ENCODE measurements around the gene TM4SF20. TPM values are rescaled to one million over a fixed set of nuclear protein-coding genes. Genes with fewer than 3 reads are reported as not detected.

The TM4SF20 gene
- total and polyA plus RNA-seq, 10 of the 15 experiments (the other 5 are each of a cell fraction or from before 2014, with no cell fraction given), result 0.04 to 0.07 TPM; not detected in 8

DNA sequence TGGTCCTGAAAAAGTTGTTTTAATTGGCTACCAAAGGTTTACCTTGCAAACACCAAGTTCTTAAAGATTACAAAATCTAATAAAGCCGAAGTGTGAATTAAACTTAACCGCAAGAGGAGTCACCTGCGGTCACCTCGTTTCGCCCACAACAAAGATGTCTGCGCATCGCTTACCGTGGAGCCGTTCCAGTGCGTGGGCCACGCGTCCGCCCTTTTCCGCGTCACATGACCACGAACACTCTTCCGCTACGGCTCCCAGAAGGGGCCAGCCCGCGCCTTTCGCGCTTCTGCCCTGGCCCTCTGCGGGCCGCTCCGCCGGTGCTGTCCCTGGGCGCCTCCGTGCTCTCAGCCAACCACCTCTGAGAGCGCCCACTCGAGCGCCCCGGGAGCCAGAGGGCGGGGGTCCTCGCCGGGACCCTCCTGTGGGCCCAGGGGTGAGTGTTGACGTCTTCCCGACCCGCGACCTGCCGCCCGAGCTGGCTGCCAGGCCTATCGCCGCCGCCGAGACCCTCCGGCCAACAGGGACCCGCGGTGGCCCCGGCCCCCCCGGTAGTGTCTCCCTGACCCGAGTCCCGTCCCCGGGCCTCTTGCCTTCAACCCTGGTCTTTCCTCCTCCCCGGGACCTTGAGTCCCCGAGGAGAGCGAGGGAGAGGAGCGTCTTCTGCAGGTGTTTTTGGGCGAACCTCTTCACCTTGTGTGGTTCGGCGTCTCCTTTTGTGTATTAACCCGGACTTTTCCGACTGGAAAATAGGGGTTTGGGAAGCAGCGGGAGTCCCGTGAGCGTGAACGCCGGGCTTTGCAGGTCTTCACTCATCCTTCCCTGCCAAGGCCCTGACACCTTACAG lies 53.9 kb downstream of the TM4SF20 start, which contains the start of gene MFF (continued):
- TF ChIP-seq, protein P1, sequence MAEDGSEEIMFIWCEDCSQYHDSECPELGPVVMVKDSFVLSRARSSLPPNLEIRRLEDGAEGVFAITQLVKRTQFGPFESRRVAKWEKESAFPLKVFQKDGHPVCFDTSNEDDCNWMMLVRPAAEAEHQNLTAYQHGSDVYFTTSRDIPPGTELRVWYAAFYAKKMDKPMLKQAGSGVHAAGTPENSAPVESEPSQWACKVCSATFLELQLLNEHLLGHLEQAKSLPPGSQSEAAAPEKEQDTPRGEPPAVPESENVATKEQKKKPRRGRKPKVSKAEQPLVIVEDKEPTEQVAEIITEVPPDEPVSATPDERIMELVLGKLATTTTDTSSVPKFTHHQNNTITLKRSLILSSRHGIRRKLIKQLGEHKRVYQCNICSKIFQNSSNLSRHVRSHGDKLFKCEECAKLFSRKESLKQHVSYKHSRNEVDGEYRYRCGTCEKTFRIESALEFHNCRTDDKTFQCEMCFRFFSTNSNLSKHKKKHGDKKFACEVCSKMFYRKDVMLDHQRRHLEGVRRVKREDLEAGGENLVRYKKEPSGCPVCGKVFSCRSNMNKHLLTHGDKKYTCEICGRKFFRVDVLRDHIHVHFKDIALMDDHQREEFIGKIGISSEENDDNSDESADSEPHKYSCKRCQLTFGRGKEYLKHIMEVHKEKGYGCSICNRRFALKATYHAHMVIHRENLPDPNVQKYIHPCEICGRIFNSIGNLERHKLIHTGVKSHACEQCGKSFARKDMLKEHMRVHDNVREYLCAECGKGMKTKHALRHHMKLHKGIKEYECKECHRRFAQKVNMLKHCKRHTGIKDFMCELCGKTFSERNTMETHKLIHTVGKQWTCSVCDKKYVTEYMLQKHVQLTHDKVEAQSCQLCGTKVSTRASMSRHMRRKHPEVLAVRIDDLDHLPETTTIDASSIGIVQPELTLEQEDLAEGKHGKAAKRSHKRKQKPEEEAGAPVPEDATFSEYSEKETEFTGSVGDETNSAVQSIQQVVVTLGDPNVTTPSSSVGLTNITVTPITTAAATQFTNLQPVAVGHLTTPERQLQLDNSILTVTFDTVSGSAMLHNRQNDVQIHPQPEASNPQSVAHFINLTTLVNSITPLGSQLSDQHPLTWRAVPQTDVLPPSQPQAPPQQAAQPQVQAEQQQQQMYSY (CRISPR knock-in tag; IDR thresholded peaks at IDR 0.05), result no peak
- peak; percentile 53; the same call in 1 of the 2 replicates for TF ChIP-seq BMI1 (IDR thresholded peaks at IDR 0.05; ENCODE audit: borderline replicate concordance)
- peak; percentile 77 for TF ChIP-seq RB1 (IDR thresholded peaks at IDR 0.05; ENCODE audit: borderline replicate concordance)
- TF ChIP-seq MXI1 (IDR thresholded peaks at IDR 0.05; ENCODE audit: low read depth, low read length), result peak; percentile 69
- peak; percentile 61; the same call in 1 of the 2 replicates for TF ChIP-seq TBL1XR1 (IDR thresholded peaks at IDR 0.05; ENCODE audit: low read depth, low read length)
- no peak for TF ChIP-seq RFX5 (IDR thresholded peaks at IDR 0.05; ENCODE audit: low read depth, low read length)
- TF ChIP-seq FOXK2 (IDR thresholded peaks at IDR 0.05), result no peak; the same call in 1 of the 2 replicates
- TF ChIP-seq NBN (IDR thresholded peaks at IDR 0.05), result peak; percentile 76
- TF ChIP-seq, protein P2, sequence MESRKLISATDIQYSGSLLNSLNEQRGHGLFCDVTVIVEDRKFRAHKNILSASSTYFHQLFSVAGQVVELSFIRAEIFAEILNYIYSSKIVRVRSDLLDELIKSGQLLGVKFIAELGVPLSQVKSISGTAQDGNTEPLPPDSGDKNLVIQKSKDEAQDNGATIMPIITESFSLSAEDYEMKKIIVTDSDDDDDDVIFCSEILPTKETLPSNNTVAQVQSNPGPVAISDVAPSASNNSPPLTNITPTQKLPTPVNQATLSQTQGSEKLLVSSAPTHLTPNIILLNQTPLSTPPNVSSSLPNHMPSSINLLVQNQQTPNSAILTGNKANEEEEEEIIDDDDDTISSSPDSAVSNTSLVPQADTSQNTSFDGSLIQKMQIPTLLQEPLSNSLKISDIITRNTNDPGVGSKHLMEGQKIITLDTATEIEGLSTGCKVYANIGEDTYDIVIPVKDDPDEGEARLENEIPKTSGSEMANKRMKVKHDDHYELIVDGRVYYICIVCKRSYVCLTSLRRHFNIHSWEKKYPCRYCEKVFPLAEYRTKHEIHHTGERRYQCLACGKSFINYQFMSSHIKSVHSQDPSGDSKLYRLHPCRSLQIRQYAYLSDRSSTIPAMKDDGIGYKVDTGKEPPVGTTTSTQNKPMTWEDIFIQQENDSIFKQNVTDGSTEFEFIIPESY (IDR thresholded peaks at IDR 0.05), result no peak
- TF ChIP-seq GABPA (IDR thresholded peaks at IDR 0.05; ENCODE audit: low read depth), result peak; percentile 72
- no peak; the same call in 1 of the 2 replicates for TF ChIP-seq ESRRA (IDR thresholded peaks at IDR 0.05; ENCODE audit: low read length)
- peak; percentile 77 for TF ChIP-seq NR2C1 (IDR thresholded peaks at IDR 0.05)
- peak; percentile 83 for TF ChIP-seq IRF4 (IDR thresholded peaks at IDR 0.05; ENCODE audit: low read depth, low read length)
- no peak for TF ChIP-seq KAT2A (conservative IDR thresholded peaks at IDR 0.05; ENCODE audit: control insufficient read depth, low read depth, low read length)
- no peak for TF ChIP-seq SMAD1 (IDR thresholded peaks at IDR 0.05; ENCODE audit: low read depth, partially characterized antibody)
- TF ChIP-seq ZNF217 (IDR thresholded peaks at IDR 0.05), result no peak
- TF ChIP-seq EED (IDR thresholded peaks at IDR 0.05; ENCODE audit: low read depth), result 0 out of 2 replicates have a peak, but pooled peaks have one; percentile 27
- TF ChIP-seq SUZ12 (IDR thresholded peaks at IDR 0.05; ENCODE audit: unreplicated experiment), result no peak
- TF ChIP-seq, protein P3, sequence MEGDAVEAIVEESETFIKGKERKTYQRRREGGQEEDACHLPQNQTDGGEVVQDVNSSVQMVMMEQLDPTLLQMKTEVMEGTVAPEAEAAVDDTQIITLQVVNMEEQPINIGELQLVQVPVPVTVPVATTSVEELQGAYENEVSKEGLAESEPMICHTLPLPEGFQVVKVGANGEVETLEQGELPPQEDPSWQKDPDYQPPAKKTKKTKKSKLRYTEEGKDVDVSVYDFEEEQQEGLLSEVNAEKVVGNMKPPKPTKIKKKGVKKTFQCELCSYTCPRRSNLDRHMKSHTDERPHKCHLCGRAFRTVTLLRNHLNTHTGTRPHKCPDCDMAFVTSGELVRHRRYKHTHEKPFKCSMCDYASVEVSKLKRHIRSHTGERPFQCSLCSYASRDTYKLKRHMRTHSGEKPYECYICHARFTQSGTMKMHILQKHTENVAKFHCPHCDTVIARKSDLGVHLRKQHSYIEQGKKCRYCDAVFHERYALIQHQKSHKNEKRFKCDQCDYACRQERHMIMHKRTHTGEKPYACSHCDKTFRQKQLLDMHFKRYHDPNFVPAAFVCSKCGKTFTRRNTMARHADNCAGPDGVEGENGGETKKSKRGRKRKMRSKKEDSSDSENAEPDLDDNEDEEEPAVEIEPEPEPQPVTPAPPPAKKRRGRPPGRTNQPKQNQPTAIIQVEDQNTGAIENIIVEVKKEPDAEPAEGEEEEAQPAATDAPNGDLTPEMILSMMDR (IDR thresholded peaks at IDR 0.05 in 2 of 3, conservative IDR thresholded peaks at IDR 0.05 in 1 of 3; ENCODE audit: control insufficient read depth in 2 of 3, extremely low read depth in 1 of 3, insufficient read depth in 1 of 3, low read depth in 3 of 3, low read length in 3 of 3), result peak; percentile 35 to 48 (median 38); a peak in 5 of 6 replicates
- TF ChIP-seq, protein P4, sequence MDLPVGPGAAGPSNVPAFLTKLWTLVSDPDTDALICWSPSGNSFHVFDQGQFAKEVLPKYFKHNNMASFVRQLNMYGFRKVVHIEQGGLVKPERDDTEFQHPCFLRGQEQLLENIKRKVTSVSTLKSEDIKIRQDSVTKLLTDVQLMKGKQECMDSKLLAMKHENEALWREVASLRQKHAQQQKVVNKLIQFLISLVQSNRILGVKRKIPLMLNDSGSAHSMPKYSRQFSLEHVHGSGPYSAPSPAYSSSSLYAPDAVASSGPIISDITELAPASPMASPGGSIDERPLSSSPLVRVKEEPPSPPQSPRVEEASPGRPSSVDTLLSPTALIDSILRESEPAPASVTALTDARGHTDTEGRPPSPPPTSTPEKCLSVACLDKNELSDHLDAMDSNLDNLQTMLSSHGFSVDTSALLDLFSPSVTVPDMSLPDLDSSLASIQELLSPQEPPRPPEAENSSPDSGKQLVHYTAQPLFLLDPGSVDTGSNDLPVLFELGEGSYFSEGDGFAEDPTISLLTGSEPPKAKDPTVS (IDR thresholded peaks at IDR 0.05; ENCODE audit: low read depth, low read length), result no peak
- TF ChIP-seq BACH1 (IDR thresholded peaks at IDR 0.05; ENCODE audit: borderline replicate concordance), result peak; percentile 61; the same call in 1 of the 2 replicates

All from GM12878 (cell line).